ENCODE results near the gene ATXN1. TPM values are rescaled to one million over a fixed set of nuclear protein-coding genes. Genes with fewer than 3 reads are reported as not detected.

Gene ATXN1
- total RNA-seq, 1 donor from 2014 or later = 59.8 TPM

- ATAC-seq (ENCODE audit: low read depth) (no peak), DNase-seq (no peak)
- Mint-ChIP-seq H3K9me3 (no peaks in the 10 kb centered on the region), H3K4me1 (no peaks in the 10 kb centered on the region), H3K36me3 (ENCODE audit: low read depth) (no peaks in the 10 kb centered on the region), H3K27ac (no peak overlapping the region), H3K4me3 (no peak overlapping the region), H3K27me3 (no peaks in the 10 kb centered on the region)
- CTCF ChIA-PET = no interaction called here
- intact Hi-C loops (cut with micrococcal nuclease) = no loop called here
- POLR2A ChIA-PET = no interaction called here
- TF ChIP-seq CTCF (IDR thresholded peaks at IDR 0.05) = no peak
Measured at GRCh38 chr6:16355699-16356446, 405.4 kb downstream of the ATXN1 start.

DNA sequence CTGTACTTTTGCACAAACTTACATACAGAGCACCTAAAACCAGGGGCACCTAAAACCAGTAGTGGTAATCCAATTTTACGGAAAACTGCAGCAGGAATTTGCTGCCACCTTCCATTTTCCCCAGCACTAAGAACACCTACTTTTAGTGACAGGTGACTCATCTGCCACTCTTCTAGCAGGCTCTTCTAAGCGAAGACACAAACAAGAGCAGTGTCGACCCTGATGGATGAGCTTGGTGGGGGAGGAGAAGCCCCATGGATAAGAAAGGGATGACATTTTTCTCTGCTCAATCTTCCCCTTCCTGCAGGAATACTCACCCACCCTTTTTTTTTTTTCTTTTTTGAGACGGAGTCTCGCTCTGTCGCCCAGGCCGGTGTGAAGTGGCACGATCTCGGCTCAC is 406.0 kb downstream of the ATXN1 start:
- intact Hi-C loops (cut with micrococcal nuclease) = no loop called here
- Mint-ChIP-seq H3K27ac (no peak overlapping the region), H3K4me1 (no peaks in the 10 kb centered on the region), H3K27me3 (no peaks in the 10 kb centered on the region), H3K4me3 (no peak overlapping the region), H3K36me3 (ENCODE audit: low read depth) (no peaks in the 10 kb centered on the region), H3K9me3 (no peaks in the 10 kb centered on the region)
- ATAC-seq (ENCODE audit: low read depth) = no peak
- ChIA-PET POLR2A (no interaction called here), CTCF (no interaction called here)
- DNase-seq = no peak
- TF ChIP-seq CTCF (IDR thresholded peaks at IDR 0.05) = no peak

- CTCF ChIA-PET = no interaction called here
- H3K27ac Mint-ChIP-seq = no peak overlapping the region
- TF ChIP-seq CTCF (IDR thresholded peaks at IDR 0.05) = no peak
- H3K4me1 Mint-ChIP-seq = no peaks in the 10 kb centered on the region
- POLR2A ChIA-PET = no interaction called here
- no peak overlapping the region for H3K4me3 Mint-ChIP-seq
- no peaks in the 10 kb centered on the region for H3K9me3 Mint-ChIP-seq
- intact Hi-C loops (cut with micrococcal nuclease) = no loop called here
- H3K27me3 Mint-ChIP-seq = no peaks in the 10 kb centered on the region
- H3K36me3 Mint-ChIP-seq (ENCODE audit: low read depth) = no peaks in the 10 kb centered on the region
- no peak for ATAC-seq (ENCODE audit: low read depth)
- DNase-seq = no peak
Measured at GRCh38 chr6:16354692-16355091, 406.6 kb downstream of the ATXN1 start.

DNA sequence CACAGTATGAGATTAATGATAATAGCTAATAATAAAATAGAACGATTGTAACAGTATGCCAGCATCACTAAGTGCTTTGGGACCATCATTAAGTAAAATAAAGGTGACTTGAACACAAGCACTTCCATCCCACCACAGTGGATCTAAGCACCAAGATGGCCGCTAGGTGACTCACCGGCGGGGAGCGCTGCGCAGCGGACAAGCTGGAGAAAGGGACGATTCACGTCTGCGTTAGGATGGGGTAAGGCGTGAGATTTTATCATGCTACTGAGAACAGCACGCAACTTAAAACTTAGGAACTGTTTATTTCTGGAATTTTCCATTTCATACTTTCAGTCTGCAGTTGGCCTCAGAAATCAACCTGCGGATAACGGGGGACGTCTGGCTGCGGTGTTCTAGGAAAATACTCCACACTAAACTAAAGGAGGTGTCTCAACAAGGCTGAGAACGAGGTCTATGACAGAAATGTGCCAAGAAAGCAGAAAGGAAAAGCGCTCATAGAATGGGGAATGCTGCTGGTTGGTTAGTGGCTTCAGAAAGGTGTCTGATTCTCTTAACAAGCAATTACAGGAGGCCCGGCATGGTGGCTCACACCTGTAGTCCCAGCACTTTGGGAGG is 408.3 kb downstream of the ATXN1 start:
- H3K4me1 Mint-ChIP-seq = no peaks in the 10 kb centered on the region
- no peak overlapping the region for H3K4me3 Mint-ChIP-seq
- ATAC-seq (ENCODE audit: low read depth) (no peak), DNase-seq (no peak)
- intact Hi-C loops (cut with micrococcal nuclease) = no loop called here
- no peaks in the 10 kb centered on the region for H3K36me3 Mint-ChIP-seq (ENCODE audit: low read depth)
- CTCF ChIA-PET = no interaction called here
- POLR2A ChIA-PET = no interaction called here
- no peak for TF ChIP-seq CTCF (IDR thresholded peaks at IDR 0.05)
- no peaks in the 10 kb centered on the region for H3K9me3 Mint-ChIP-seq
- no peaks in the 10 kb centered on the region for H3K27me3 Mint-ChIP-seq
- no peak overlapping the region for H3K27ac Mint-ChIP-seq

DNA sequence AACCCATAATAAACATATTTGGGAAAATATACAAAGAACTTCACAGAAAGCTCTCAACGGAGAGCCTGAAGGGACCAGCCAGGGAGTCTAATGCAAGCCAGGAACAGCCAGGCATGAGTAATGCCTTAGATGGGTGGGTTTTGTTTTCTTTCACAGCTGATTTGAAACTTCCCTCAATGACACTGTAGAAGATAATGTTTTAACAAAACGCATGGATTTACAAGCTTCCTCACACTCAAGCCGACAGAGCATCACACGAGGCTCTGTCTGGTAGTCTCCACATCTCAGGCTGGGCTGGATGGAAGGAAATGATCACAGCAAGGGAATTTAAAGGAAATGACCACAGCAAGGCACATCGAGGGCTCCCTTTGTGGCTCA is 409.0 kb downstream of the ATXN1 start:
- intact Hi-C loops (cut with micrococcal nuclease) = no loop called here
- no peak for ATAC-seq (ENCODE audit: low read depth)

More for the DNA sequence above, 409.0 kb downstream of the ATXN1 start:
- Mint-ChIP-seq H3K4me1 (no peaks in the 10 kb centered on the region), H3K4me3 (no peak overlapping the region), H3K9me3 (no peaks in the 10 kb centered on the region), H3K27ac (no peak overlapping the region), H3K27me3 (no peaks in the 10 kb centered on the region), H3K36me3 (ENCODE audit: low read depth) (no peaks in the 10 kb centered on the region)
- POLR2A ChIA-PET = no interaction called here
- TF ChIP-seq CTCF (IDR thresholded peaks at IDR 0.05) = no peak
- DNase-seq = no peak
- CTCF ChIA-PET = interaction anchor here (1.2 kb wide), 1 partner anchor 20 kb away, joined by 4 read pairs; no protein-coding TSS in a partner anchor

Measured in activated B cell treated with CpG ODN at 0.5 μM for 24 hours (primary cell).